IMR-90 (cell line): ENCODE measurements around the gene KIAA0513. TPM values are rescaled to one million over a fixed set of nuclear protein-coding genes. Genes with fewer than 3 reads are reported as not detected.

Source experiments
- ATAC-seq: fragments of 200-7000 bp; cut with Tn5 transposase; 2 replicates; pipeline ENCODE4 v1.9.1; 2020; ENCODE audit warnings: low read depth, mild to moderate bottlenecking, moderate library complexity
- Bru-seq: library from RNA; stranded (reverse); fragments of 400-500 nt; gene quantifications from one replicate; lab custom pipeline; 2021; lab: Mats Ljungman, UMichigan
- BruChase-seq, 2 experiments: library from RNA; stranded (reverse); fragments of 400-500 nt; gene quantifications; one replicate each; lab custom pipeline; 2021; lab: Mats Ljungman, UMichigan
- BruUV-seq: library from RNA; stranded (reverse); fragments of 400-500 nt; replicated peaks from 2 replicates; lab custom pipeline; 2021; lab: Mats Ljungman, UMichigan
- CTCF ChIA-PET: fragments of 300-600 bp; formaldehyde crosslinking; extraction: SDS; loops from one replicate; lab custom pipeline; 2021; ENCODE audit warnings: antibody characterized with exemption; lab: Yijun Ruan, JAX
- POLR2A ChIA-PET: fragments of 300-600 bp; sonication (Branson Sonifier 250); formaldehyde crosslinking; loops from one replicate; lab custom pipeline; 2022; ENCODE audit warnings: antibody characterized with exemption; ENCODE audit not compliant: unreplicated experiment; lab: Charles Lee
- DNase-seq: peaks from one replicate; pipeline ENCODE4 v3.0.0; 2013
- H2AFZ ChIP-seq: replicated peaks from 2 replicates; pipeline ENCODE3; 2013; ENCODE audit warnings: low read length, mild to moderate bottlenecking; ENCODE audit not compliant: poor library complexity
- H2AK5ac ChIP-seq: 2 replicates; pipeline ENCODE4 v1.6.1; 2013; ENCODE audit warnings: low read depth, low read length, inconsistent platforms
- H2AK9ac ChIP-seq: replicated peaks from 2 replicates; pipeline ENCODE3; 2013; ENCODE audit warnings: mild to moderate bottlenecking, low read depth, low read length, moderate library complexity; ENCODE audit not compliant: poor library complexity
- H2BK120ac ChIP-seq: 2 replicates; pipeline ENCODE4 v1.6.1; 2013; ENCODE audit warnings: low read depth, low read length, inconsistent platforms
- H2BK15ac ChIP-seq: 3 replicates; pipeline ENCODE4 v1.6.1; 2013; ENCODE audit warnings: low read depth, low read length, inconsistent platforms
- H2BK20ac ChIP-seq: 2 replicates; pipeline ENCODE4 v1.6.1; 2013; ENCODE audit warnings: low read depth, mild to moderate bottlenecking, inconsistent platforms, low read length, moderate library complexity
- H2BK5ac ChIP-seq: 2 replicates; pipeline ENCODE4 v1.6.1; 2013; ENCODE audit warnings: mild to moderate bottlenecking, low read depth, low read length, inconsistent platforms; ENCODE audit not compliant: poor library complexity, severe bottlenecking
- H3K14ac ChIP-seq: replicated peaks from 2 replicates; pipeline ENCODE4 v1.6.1; 2013; ENCODE audit warnings: low read depth, low read length, inconsistent platforms
- H3K18ac ChIP-seq: 2 replicates; pipeline ENCODE4 v1.6.1; 2013; ENCODE audit warnings: low read depth, low read length, control low read depth
- H3K23ac ChIP-seq: 2 replicates; pipeline ENCODE4 v1.6.1; 2013; ENCODE audit warnings: low read depth, low read length, inconsistent platforms
- H3K27ac ChIP-seq: 2 replicates; pipeline ENCODE4 v1.5.1; 2013; ENCODE audit warnings: mild to moderate bottlenecking, control low read depth, low read length; ENCODE audit not compliant: insufficient read depth
- H3K27me3 ChIP-seq: 2 replicates; pipeline ENCODE4 v1.6.1; 2013; ENCODE audit warnings: low read length; ENCODE audit not compliant: control insufficient read depth, insufficient read depth
- H3K36me3 ChIP-seq: 2 replicates; pipeline ENCODE4 v1.6.1; 2013; ENCODE audit warnings: low read length, mixed read lengths; ENCODE audit not compliant: control insufficient read depth, insufficient read depth
- H3K4ac ChIP-seq: 2 replicates; pipeline ENCODE4 v1.6.1; 2013; ENCODE audit warnings: low read depth, low read length, inconsistent platforms
- H3K4me1 ChIP-seq: 2 replicates; pipeline ENCODE4 v1.6.1; 2013; ENCODE audit warnings: low read length, mixed read lengths; ENCODE audit not compliant: control insufficient read depth, insufficient read depth
- H3K4me2 ChIP-seq: 2 replicates; pipeline ENCODE4 v1.6.1; 2013; ENCODE audit warnings: low read depth, mild to moderate bottlenecking, control low read depth, low read length, moderate library complexity
- H3K4me3 ChIP-seq: 2 replicates; pipeline ENCODE4 v1.5.1; 2013; ENCODE audit warnings: low read depth, mild to moderate bottlenecking, control low read depth, low read length, moderate library complexity; ENCODE audit not compliant: insufficient read depth
- H3K56ac ChIP-seq: 2 replicates; pipeline ENCODE4 v1.6.1; 2013; ENCODE audit warnings: low read length, inconsistent platforms; ENCODE audit not compliant: insufficient read depth; ENCODE audit errors: extremely low read depth
- H3K79me1 ChIP-seq, 2 experiments: 2 replicates each; pipeline ENCODE4 v1.6.1; 2013; ENCODE audit warnings: low read length in 2 of 2, inconsistent platforms in 1 of 2, low read depth in 1 of 2
- H3K9ac ChIP-seq: 2 replicates; pipeline ENCODE4 v1.6.1; 2013; ENCODE audit warnings: low read depth, low read length, control low read depth
- H3K9me1 ChIP-seq: 2 replicates; pipeline ENCODE4 v1.6.1; 2013; ENCODE audit warnings: low read length, inconsistent platforms; ENCODE audit not compliant: insufficient read depth
- H3K9me3 ChIP-seq: 2 replicates; pipeline ENCODE4 v1.6.1; 2013; ENCODE audit warnings: low read length; ENCODE audit not compliant: control insufficient read depth, insufficient read depth
- H4K20me1 ChIP-seq: 2 replicates; pipeline ENCODE4 v1.6.1; 2013; ENCODE audit warnings: low read length, inconsistent platforms; ENCODE audit not compliant: insufficient read depth
- H4K5ac ChIP-seq: 2 replicates; pipeline ENCODE4 v1.6.1; 2013; ENCODE audit warnings: mild to moderate bottlenecking, low read depth, low read length, control low read depth
- H4K8ac ChIP-seq, 2 experiments: 2 replicates each; pipeline ENCODE4 v1.6.1; 2013; ENCODE audit warnings: low read depth in 2 of 2, low read length in 2 of 2, control low read depth in 1 of 2, inconsistent platforms in 1 of 2
- H4K91ac ChIP-seq: 2 replicates; pipeline ENCODE4 v1.6.1; 2013; ENCODE audit warnings: low read depth, low read length, inconsistent platforms; ENCODE audit not compliant: insufficient read depth
- CTCF ChIP-seq: conservative IDR thresholded peaks from 2 replicates; pipeline ENCODE4 v1.5.1; 2012; ENCODE audit warnings: mild to moderate bottlenecking, low read depth, low read length, improper control_type of control experiment
- ELK1 ChIP-seq: fragments of 150-350 bp; IDR thresholded peaks from 2 replicates; pipeline ENCODE4 v1.6.1; 2016; ENCODE audit warnings: low read depth, mild to moderate bottlenecking, low read length, moderate library complexity, borderline replicate concordance
- FOS ChIP-seq: fragments of 150-350 bp; IDR thresholded peaks from 2 replicates; pipeline ENCODE4 v1.6.1; 2016; ENCODE audit warnings: low read depth, low read length
- MAZ ChIP-seq: IDR thresholded peaks from 2 replicates; pipeline ENCODE4 v1.6.1; 2012; ENCODE audit warnings: low read depth, mild to moderate bottlenecking, low read length, improper control_type of control experiment, moderate library complexity, borderline replicate concordance
- POLR2A ChIP-seq: IDR thresholded peaks from 2 replicates; pipeline ENCODE4 v1.6.1; 2012; ENCODE audit warnings: mild to moderate bottlenecking, low read depth, low read length
- RCOR1 ChIP-seq: IDR thresholded peaks from 2 replicates; pipeline ENCODE4 v1.6.1; 2012; ENCODE audit warnings: mild to moderate bottlenecking, low read length, improper control_type of control experiment; ENCODE audit not compliant: insufficient replicate concordance
- SMC3 ChIP-seq: fragments of 150-350 bp; IDR thresholded peaks from 2 replicates; pipeline ENCODE4 v1.6.1; 2016; ENCODE audit warnings: low read depth, mild to moderate bottlenecking, antibody characterized with exemption, low read length, moderate library complexity
- WGBS, 2 experiments: methylation state at CpG; one replicate each; pipeline versions ENCODE4 v1.1.5 to v1.1.7; 2013; ENCODE audit warnings: missing lambda C conversion rate in 2 of 2; ENCODE audit not compliant: insufficient read length in 1 of 2; ENCODE audit errors: extremely low coverage in 2 of 2; 5-methylcytosine and 5-hydroxymethylcytosine counted together
- dilution Hi-C: fragments of 300-500 bp; cut with HindIII; formaldehyde crosslinking; loops from one replicate; pipeline ENCODE4 v1.14.3; 2018; ENCODE audit warnings: low sequenced_read_pairs; ENCODE audit not compliant: unreplicated experiment
- in situ Hi-C: fragments of 300-500 bp; cut with MboI; formaldehyde crosslinking; loops from 3 replicates; pipeline ENCODE4 v1.14.3; 2019; ENCODE audit warnings: low sequenced_read_pairs, inconsistent platforms, mixed read lengths
- intact Hi-C: fragments of 100-400 bp; cut with micrococcal nuclease; formaldehyde crosslinking; loops from 2 replicates; pipeline ENCODE4 v1.10.0; 2022
- long read RNA-seq: library from polyadenylated mRNA; unstranded; transcript quantifications from one replicate; pipeline ENCODE4 v2.0.0, GENCODE V29; 2021; ENCODE audit not compliant: unreplicated experiment
- polyA plus RNA-seq, 3 experiments: library from polyadenylated mRNA; depleted of rRNA; stranded (reverse); fragments of >200 nt; gene quantifications; 2 replicates each; pipeline ENCODE4 v1.2.3, GENCODE V29; 2012; ENCODE audit warnings: low replicate concordance in 1 of 3
- total RNA-seq: library from RNA; depleted of rRNA; stranded (reverse); fragments of >200 nt; gene quantifications from 2 replicates; pipeline ENCODE4 v1.2.3, GENCODE V29; 2012; rRNA removed
- TF ChIP-seq, protein P1 (sequence below): fragments of 150-350 bp; IDR thresholded peaks from 2 replicates; pipeline ENCODE4 v1.6.1; 2017; ENCODE audit warnings: mild to moderate bottlenecking, antibody characterized with exemption, low read length, low read depth

KIAA0513 gene, protein sequence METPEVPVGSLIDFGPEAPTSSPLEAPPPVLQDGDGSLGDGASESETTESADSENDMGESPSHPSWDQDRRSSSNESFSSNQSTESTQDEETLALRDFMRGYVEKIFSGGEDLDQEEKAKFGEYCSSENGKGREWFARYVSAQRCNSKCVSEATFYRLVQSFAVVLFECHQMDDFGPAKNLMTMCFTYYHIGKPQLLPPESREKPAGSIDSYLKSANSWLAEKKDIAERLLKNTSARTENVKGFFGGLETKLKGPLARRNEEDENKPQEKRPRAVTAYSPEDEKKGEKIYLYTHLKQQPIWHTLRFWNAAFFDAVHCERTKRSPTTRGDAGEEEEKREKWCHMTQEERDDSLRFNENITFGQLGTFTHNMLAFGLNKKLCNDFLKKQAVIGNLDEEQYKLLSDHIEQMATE
- total RNA-seq: 9.5 and 10.3 TPM in 2 replicates
- polyA plus RNA-seq (2012; rRNA removed): 9.5 and 11.4 TPM in 2 replicates
- polyA plus RNA-seq (2012; cell fraction: cytosol; rRNA removed): 5.7 and 7.2 TPM in 2 replicates
- polyA plus RNA-seq (2012; cell fraction: nucleus; rRNA removed; ENCODE audit: low replicate concordance): 10.8 and 15.5 TPM in 2 replicates
- Bru-seq, nascent RNA: percentile 61 among the genes with signal in this experiment
- percentile 79 among the genes with signal in this experiment for BruChase-seq, experiment 1, labeled RNA remaining after a 6-hour chase
- percentile 72 among the genes with signal in this experiment for BruChase-seq, experiment 2, labeled RNA remaining after a 2-hour chase
- long read RNA-seq, full-length matches to known transcripts: 2 of 9 reads
- long read RNA-seq, partial matches to known transcripts: 0 of 9 reads
- long read RNA-seq, other reads (novel, unspliced or antisense): 7 of 9 reads

- Histone ChIP-seq H3K14ac (peak within 1 kb of the TSS; percentile 73), H3K18ac (peak within 1 kb of the TSS; percentile 80), H2BK5ac (peak within 1 kb of the TSS; percentile 68), H3K27ac (peak within 1 kb of the TSS; percentile 91), H3K9ac (peak within 1 kb of the TSS; percentile 90), H2AK5ac (peak within 1 kb of the TSS; percentile 37; the same call in 1 of the 2 replicates), H3K4me1 (peaks cover 20% of the 10 kb centered on the region), H2AFZ (peak within 1 kb of the TSS; percentile 86), H3K4me2 (peak within 1 kb of the TSS; percentile 96), H4K20me1 (peaks cover 15% of the 10 kb centered on the region; the same call in 1 of the 2 replicates), H3K9me3 (no peaks in the 10 kb centered on the region), H4K5ac (peak within 1 kb of the TSS; percentile 85), H3K9me1 (peaks cover 5% of the 10 kb centered on the region; the same call in 1 of the 2 replicates), H3K27me3 (no peaks in the 10 kb centered on the region), H2BK120ac (peak within 1 kb of the TSS; percentile 66; the same call in 1 of the 2 replicates), H2BK20ac (no peak within 1 kb of the TSS), H3K4me3 (peak within 1 kb of the TSS; percentile 79), H2AK9ac (peak within 1 kb of the TSS; percentile 58), H4K8ac (peak within 1 kb of the TSS; percentile 88 to 94), H4K91ac (peak within 1 kb of the TSS; percentile 78), H3K56ac (0 out of 2 replicates have a peak within 1 kb of the TSS, but pooled peaks have one; percentile 20), H3K79me1 (peaks cover 12 to 51% of the 10 kb centered on the region in 2 experiments), H3K4ac (peak within 1 kb of the TSS; percentile 75), H3K23ac (peak within 1 kb of the TSS; percentile 82; the same call in 1 of the 2 replicates), H3K36me3 (peaks cover 6% of the 10 kb centered on the region; the same call in 1 of the 2 replicates), H2BK15ac (peak within 1 kb of the TSS; percentile 10; the same call in 1 of the 3 replicates)
- in situ Hi-C loops (no loop called here), intact Hi-C loops (no loop called here), dilution Hi-C loops (no loop called here)
- POLR2A ChIA-PET: interaction anchor here (0.6 to 0.9 kb wide), 5 partner anchors 8 to 454 kb away, joined by 3 to 6 read pairs (median 3); no protein-coding TSS in a partner anchor
- ATAC-seq (peak; percentile 94), DNase-seq (peak; percentile 90)
- CTCF ChIA-PET: interaction anchor here (1.0 kb wide), 1 partner anchor 25 kb away, joined by 3 read pairs; no protein-coding TSS in a partner anchor
- BruUV-seq: no TSS peak
- 1% methylated on average over 38 of the region's 59 CpGs; no CpG with 5 or more reads in 1 of the 2 experiments for WGBS, 2 experiments
- TF ChIP-seq ELK1 (no peak), POLR2A (peak; percentile 64), MAZ (peak; percentile 99), RCOR1 (no peak), CTCF (peak; percentile 39), SMC3 (peak; percentile 17; the same call in 1 of the 2 replicates), FOS (peak; percentile 28; the same call in 1 of the 2 replicates)
- TF ChIP-seq, protein P1, sequence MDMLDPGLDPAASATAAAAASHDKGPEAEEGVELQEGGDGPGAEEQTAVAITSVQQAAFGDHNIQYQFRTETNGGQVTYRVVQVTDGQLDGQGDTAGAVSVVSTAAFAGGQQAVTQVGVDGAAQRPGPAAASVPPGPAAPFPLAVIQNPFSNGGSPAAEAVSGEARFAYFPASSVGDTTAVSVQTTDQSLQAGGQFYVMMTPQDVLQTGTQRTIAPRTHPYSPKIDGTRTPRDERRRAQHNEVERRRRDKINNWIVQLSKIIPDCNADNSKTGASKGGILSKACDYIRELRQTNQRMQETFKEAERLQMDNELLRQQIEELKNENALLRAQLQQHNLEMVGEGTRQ: peak; percentile 97
Observed at GRCh38 chr16:85027349-85027957, at the start of gene KIAA0513. Gene KIAA0513 (plus strand): TSS chr16:85027795. CDS start chr16:85067072, 39,277 bp downstream.
